A549 (cell line): ENCODE results near the gene CERS5. TPM values are rescaled to one million over a fixed set of nuclear protein-coding genes. Genes with fewer than 3 reads are reported as not detected.

Experiments used
- ATAC-seq, 2 experiments: fragments of 200-7000 bp in 1 of 2; fragments of >200 bp in 1 of 2; cut with Nextera tagmentation in 1 of 2; cut with Tn5 transposase in 1 of 2; 3 replicates each; pipeline versions ENCODE4 v1.8.0 to v1.9.1; 2018 to 2020; ENCODE audit warnings: mild to moderate bottlenecking in 1 of 2, moderate library complexity in 1 of 2
- CTCF ChIA-PET: fragments of 300-600 bp; sonication (Branson Sonifier 250); formaldehyde crosslinking; extraction: SDS; loops from one replicate; lab custom pipeline; 2021; ENCODE audit warnings: antibody characterized with exemption, inconsistent platforms; lab: Yijun Ruan, JAX
- POLR2A ChIA-PET: fragments of 350-600 bp; formaldehyde crosslinking; extraction: SDS; loops from one replicate; lab custom pipeline; 2021; ENCODE audit warnings: antibody characterized with exemption, inconsistent platforms; lab: Yijun Ruan, JAX
- DNase-seq, 2 experiments: peaks; one replicate each; pipeline versions ENCODE4 v3.0.0 to v3.0.0-alpha.2; 2011 to 2016; ENCODE audit warnings: low read depth in 1 of 2, low spot score in 1 of 2
- FAIRE-seq: peaks from 2 replicates; lab custom pipeline; 2011; peaks lifted over from hg19 to GRCh38; lab: Jason Lieb, UNC
- H3K27ac ChIP-seq, 2 experiments: fragments of >200 bp; sonication (Bioruptor Twin); formaldehyde crosslinking; 3 replicates each; pipeline ENCODE4 v1.5.1; 2016 to 2017
- H3K4me1 ChIP-seq: fragments of >200 bp; sonication (Bioruptor Twin); formaldehyde crosslinking; 3 replicates; pipeline ENCODE4 v1.6.1; 2016
- H3K4me2 ChIP-seq: fragments of >200 bp; sonication (Bioruptor Twin); formaldehyde crosslinking; 3 replicates; pipeline ENCODE4 v1.6.1; 2016
- H3K4me3 ChIP-seq: fragments of >200 bp; sonication (Bioruptor Twin); formaldehyde crosslinking; 3 replicates; pipeline ENCODE4 v1.5.1; 2016
- H3K9me3 ChIP-seq: fragments of >200 bp; sonication (Bioruptor Twin); formaldehyde crosslinking; 3 replicates; pipeline ENCODE4 v1.6.1; 2016
- BHLHE40 ChIP-seq: IDR thresholded peaks from 2 replicates; pipeline ENCODE4 v1.6.1; 2012; ENCODE audit warnings: low read depth, low read length, inconsistent platforms
- EP300 ChIP-seq, 2 experiments: fragments of >200 bp; sonication (Bioruptor Twin); formaldehyde crosslinking; IDR thresholded peaks; 2 replicates in 1 of 2; 3 replicates in 1 of 2; pipeline ENCODE4 v1.6.1; 2016 to 2017
- FOSL2 ChIP-seq, 2 experiments: fragments of 450-650 bp in 1 of 2; fragments of >200 bp in 1 of 2; sonication (Bioruptor Twin) in 1 of 2; formaldehyde crosslinking; IDR thresholded peaks; 2 replicates each; pipeline versions ENCODE4 v1.5.0 to v1.6.1; 2016 to 2020; ENCODE audit warnings: mild to moderate bottlenecking in 1 of 2, moderate library complexity in 1 of 2
- GATA3 ChIP-seq: IDR thresholded peaks from 2 replicates; pipeline ENCODE4 v1.6.1; 2012; ENCODE audit warnings: borderline replicate concordance
- HEYL ChIP-seq: fragments of 250-450 bp; sonication (Bioruptor Pico); IDR thresholded peaks from 2 replicates; pipeline ENCODE4 v1.8.0; 2021; ENCODE audit warnings: mild to moderate bottlenecking, moderate library complexity
- HOXA7 ChIP-seq: fragments of 250-450 bp; sonication (Bioruptor Pico); IDR thresholded peaks from 2 replicates; pipeline ENCODE4 v1.5.0; 2020; ENCODE audit warnings: mild to moderate bottlenecking, moderate library complexity
- JUN ChIP-seq, 2 experiments: fragments of >200 bp; sonication (Bioruptor Twin); formaldehyde crosslinking; IDR thresholded peaks; 2 replicates in 1 of 2; 3 replicates in 1 of 2; pipeline ENCODE4 v1.6.1; 2016 to 2017
- KDM1A ChIP-seq: fragments of 200-600 bp; sonication (generic); IDR thresholded peaks from 2 replicates; pipeline ENCODE4 v1.6.1; 2016; ENCODE audit warnings: low read depth, mild to moderate bottlenecking
- MAZ ChIP-seq: fragments of 150-350 bp; IDR thresholded peaks from 2 replicates; pipeline ENCODE4 v1.6.1; 2014; ENCODE audit warnings: antibody characterized with exemption, low read depth, low read length, borderline replicate concordance
- MYC ChIP-seq: IDR thresholded peaks from 2 replicates; pipeline ENCODE4 v1.6.1; 2012; ENCODE audit warnings: mild to moderate bottlenecking, inconsistent platforms, low read length, improper control_type of control experiment, borderline replicate concordance
- NFE2L2 ChIP-seq: fragments of 150-350 bp; conservative IDR thresholded peaks from 2 replicates; pipeline ENCODE4 v1.6.1; 2014; ENCODE audit warnings: low read length
- RAD21 ChIP-seq, 2 experiments: fragments of >200 bp in 1 of 2; sonication (Bioruptor Twin) in 1 of 2; formaldehyde crosslinking in 1 of 2; IDR thresholded peaks in 1 of 2; conservative IDR thresholded peaks in 1 of 2; 2 replicates in 1 of 2; 3 replicates in 1 of 2; pipeline ENCODE4 v1.6.1; 2012 to 2018; ENCODE audit warnings: inconsistent platforms in 1 of 2
- RARB ChIP-seq: fragments of 250-450 bp; sonication (Bioruptor Pico); IDR thresholded peaks from 2 replicates; pipeline ENCODE4 v1.8.0; 2021; ENCODE audit warnings: mild to moderate bottlenecking, moderate library complexity
- RFX5 ChIP-seq: fragments of 450-650 bp; IDR thresholded peaks from 2 replicates; pipeline ENCODE4 v1.7.1; 2014; ENCODE audit warnings: antibody characterized with exemption, mild to moderate bottlenecking, moderate library complexity
- SMC3 ChIP-seq: fragments of >200 bp; sonication (Bioruptor Twin); formaldehyde crosslinking; IDR thresholded peaks from 3 replicates; pipeline ENCODE4 v1.6.1; 2018; ENCODE audit warnings: inconsistent platforms
- WGBS: methylation state at CpG from one replicate; pipeline ENCODE4 v1.1.6; 2017; ENCODE audit errors: missing lambda C conversion rate; 5-methylcytosine and 5-hydroxymethylcytosine counted together
- polyA plus RNA-seq, 4 experiments: library from polyadenylated mRNA; depleted of rRNA in 3 of 4; stranded (reverse); fragments of >200 nt; fragmentation: RNase III in 1 of 4; extraction: RNeasy Plus Mini Kit Qiagen cat#74134 plus additional on column Dnase treatment in 1 of 4; gene quantifications; 2 replicates in 3 of 4; 3 replicates in 1 of 4; pipeline ENCODE4 v1.2.3, GENCODE V29; 2011 to 2017
- TF ChIP-seq, protein P1 (sequence below): fragments of 250-450 bp; sonication (Bioruptor Pico); IDR thresholded peaks from 2 replicates; pipeline ENCODE4 v1.5.0; 2021; ENCODE audit warnings: mild to moderate bottlenecking, moderate library complexity, borderline replicate concordance
- TF ChIP-seq, protein P2 (sequence below): fragments of 200-600 bp; sonication (generic); IDR thresholded peaks from 2 replicates; pipeline ENCODE4 v1.6.1; 2016; ENCODE audit warnings: antibody characterized with exemption, mild to moderate bottlenecking, moderate library complexity
- TF ChIP-seq, protein P3 (sequence below): IDR thresholded peaks from 2 replicates; pipeline ENCODE4 v1.6.1; 2012
- TF ChIP-seq, protein P4 (sequence below): fragments of >200 bp; sonication (Bioruptor Twin); formaldehyde crosslinking; IDR thresholded peaks from 3 replicates; pipeline ENCODE4 v1.6.1; 2016
- TF ChIP-seq, protein P5 (sequence below): IDR thresholded peaks from 2 replicates; pipeline ENCODE4 v1.6.1; 2012
- TF ChIP-seq, protein P6 (sequence below): fragments of >200 bp; sonication (Bioruptor Twin); formaldehyde crosslinking; IDR thresholded peaks from 3 replicates; pipeline ENCODE4 v1.5.1; 2016

CERS5 gene
- polyA plus RNA-seq, 2 of the 4 experiments (the other 2 are of a cell fraction) = 16.7 to 56.3 TPM

DNA sequence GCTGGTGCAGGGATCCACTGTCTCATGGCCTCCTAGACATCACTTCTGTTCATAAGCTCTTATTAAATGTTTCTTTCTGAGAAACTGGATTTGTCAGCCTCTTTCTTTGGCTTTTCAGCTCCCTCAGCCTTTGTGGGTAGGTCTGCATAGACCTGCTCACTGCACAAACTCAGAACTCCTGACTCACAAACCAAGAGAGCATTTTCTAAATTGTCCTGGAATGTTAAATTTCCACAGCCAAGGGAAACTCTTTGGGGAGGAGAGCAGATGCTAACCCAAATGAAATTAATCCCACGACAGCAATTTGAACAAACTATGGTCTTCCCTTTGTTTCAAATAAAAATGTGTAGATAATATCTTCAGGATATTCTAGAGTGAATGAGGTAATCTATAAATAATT is 19.5 kb upstream of the CERS5 start:
- TF ChIP-seq NFE2L2 = no peak
- TF ChIP-seq, protein P1, sequence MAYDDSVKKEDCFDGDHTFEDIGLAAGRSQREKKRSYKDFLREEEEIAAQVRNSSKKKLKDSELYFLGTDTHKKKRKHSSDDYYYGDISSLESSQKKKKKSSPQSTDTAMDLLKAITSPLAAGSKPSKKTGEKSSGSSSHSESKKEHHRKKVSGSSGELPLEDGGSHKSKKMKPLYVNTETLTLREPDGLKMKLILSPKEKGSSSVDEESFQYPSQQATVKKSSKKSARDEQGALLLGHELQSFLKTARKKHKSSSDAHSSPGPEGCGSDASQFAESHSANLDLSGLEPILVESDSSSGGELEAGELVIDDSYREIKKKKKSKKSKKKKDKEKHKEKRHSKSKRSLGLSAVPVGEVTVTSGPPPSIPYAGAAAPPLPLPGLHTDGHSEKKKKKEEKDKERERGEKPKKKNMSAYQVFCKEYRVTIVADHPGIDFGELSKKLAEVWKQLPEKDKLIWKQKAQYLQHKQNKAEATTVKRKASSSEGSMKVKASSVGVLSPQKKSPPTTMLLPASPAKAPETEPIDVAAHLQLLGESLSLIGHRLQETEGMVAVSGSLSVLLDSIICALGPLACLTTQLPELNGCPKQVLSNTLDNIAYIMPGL (CRISPR knock-in tag) = no peak
- TF ChIP-seq, protein P2, sequence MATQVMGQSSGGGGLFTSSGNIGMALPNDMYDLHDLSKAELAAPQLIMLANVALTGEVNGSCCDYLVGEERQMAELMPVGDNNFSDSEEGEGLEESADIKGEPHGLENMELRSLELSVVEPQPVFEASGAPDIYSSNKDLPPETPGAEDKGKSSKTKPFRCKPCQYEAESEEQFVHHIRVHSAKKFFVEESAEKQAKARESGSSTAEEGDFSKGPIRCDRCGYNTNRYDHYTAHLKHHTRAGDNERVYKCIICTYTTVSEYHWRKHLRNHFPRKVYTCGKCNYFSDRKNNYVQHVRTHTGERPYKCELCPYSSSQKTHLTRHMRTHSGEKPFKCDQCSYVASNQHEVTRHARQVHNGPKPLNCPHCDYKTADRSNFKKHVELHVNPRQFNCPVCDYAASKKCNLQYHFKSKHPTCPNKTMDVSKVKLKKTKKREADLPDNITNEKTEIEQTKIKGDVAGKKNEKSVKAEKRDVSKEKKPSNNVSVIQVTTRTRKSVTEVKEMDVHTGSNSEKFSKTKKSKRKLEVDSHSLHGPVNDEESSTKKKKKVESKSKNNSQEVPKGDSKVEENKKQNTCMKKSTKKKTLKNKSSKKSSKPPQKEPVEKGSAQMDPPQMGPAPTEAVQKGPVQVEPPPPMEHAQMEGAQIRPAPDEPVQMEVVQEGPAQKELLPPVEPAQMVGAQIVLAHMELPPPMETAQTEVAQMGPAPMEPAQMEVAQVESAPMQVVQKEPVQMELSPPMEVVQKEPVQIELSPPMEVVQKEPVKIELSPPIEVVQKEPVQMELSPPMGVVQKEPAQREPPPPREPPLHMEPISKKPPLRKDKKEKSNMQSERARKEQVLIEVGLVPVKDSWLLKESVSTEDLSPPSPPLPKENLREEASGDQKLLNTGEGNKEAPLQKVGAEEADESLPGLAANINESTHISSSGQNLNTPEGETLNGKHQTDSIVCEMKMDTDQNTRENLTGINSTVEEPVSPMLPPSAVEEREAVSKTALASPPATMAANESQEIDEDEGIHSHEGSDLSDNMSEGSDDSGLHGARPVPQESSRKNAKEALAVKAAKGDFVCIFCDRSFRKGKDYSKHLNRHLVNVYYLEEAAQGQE = no peak
- TF ChIP-seq SMC3 = no peak
- no peak for TF ChIP-seq KDM1A
- TF ChIP-seq, protein P3, sequence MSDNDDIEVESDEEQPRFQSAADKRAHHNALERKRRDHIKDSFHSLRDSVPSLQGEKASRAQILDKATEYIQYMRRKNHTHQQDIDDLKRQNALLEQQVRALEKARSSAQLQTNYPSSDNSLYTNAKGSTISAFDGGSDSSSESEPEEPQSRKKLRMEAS = no peak
- DNase-seq (no peak), ATAC-seq (no peak), FAIRE-seq (no peak)
- Histone ChIP-seq H3K27ac (no peak overlapping the region), H3K4me3 (no peak overlapping the region), H3K9me3 (no peaks in the 10 kb centered on the region), H3K4me2 (no peak overlapping the region), H3K4me1 (no peaks in the 10 kb centered on the region)
- POLR2A ChIA-PET = no interaction called here
- CTCF ChIA-PET = interaction anchor here (1.6 to 3.4 kb wide), 3 partner anchors 11 to 128 kb away, joined by 5 to 22 read pairs (median 12); no protein-coding TSS in a partner anchor
- 86% methylated on average over 1 of the region's 1 CpG for WGBS

DNA sequence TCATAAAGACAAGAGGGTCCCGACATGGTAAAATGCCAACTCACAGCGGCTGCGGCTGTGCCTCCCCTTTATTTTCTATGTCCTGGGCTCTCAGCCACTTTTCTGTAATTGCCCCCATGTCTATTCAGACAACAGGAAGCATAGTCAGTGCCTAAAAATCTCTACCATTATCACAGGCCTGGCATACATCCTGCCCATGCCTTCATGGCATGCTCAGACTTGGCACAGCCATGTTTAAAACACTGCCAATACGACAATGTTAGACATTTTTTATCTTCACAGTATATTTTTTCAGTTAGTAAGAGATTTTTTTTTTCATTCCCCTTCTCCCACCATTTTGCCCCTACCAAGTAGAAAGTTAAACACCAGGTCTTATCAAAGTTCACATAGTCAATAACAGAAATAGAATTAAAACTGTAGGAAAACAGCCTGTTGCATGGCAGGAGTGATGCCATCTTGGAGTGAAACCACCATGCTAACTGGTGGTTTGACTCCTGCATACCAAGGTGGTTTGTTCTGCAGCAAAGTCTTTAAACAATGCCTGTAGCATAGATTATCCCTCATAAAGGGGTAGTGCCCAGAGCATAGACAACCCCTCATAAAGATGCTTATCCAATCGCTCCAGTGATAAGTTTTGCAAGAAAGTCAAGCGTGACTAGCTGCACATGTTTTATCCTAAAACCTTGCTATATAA is 18.9 kb upstream of the CERS5 start:
- TF ChIP-seq EP300 (IDR thresholded peaks at IDR 0.05) = no peak
- no peak for TF ChIP-seq HEYL (CRISPR knock-in tag)
- TF ChIP-seq, protein P4, sequence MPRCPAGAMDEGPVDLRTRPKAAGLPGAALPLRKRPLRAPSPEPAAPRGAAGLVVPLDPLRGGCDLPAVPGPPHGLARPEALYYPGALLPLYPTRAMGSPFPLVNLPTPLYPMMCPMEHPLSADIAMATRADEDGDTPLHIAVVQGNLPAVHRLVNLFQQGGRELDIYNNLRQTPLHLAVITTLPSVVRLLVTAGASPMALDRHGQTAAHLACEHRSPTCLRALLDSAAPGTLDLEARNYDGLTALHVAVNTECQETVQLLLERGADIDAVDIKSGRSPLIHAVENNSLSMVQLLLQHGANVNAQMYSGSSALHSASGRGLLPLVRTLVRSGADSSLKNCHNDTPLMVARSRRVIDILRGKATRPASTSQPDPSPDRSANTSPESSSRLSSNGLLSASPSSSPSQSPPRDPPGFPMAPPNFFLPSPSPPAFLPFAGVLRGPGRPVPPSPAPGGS = no peak
- TF ChIP-seq HOXA7 (CRISPR knock-in tag) = no peak
- no peak for TF ChIP-seq JUN (IDR thresholded peaks at IDR 0.05)
- no peak for TF ChIP-seq GATA3
- no peak for TF ChIP-seq FOSL2 (IDR thresholded peaks at IDR 0.05)
- no peak for TF ChIP-seq FOSL2 (CRISPR knock-in tag; IDR thresholded peaks at IDR 0.05)
- TF ChIP-seq, protein P5, sequence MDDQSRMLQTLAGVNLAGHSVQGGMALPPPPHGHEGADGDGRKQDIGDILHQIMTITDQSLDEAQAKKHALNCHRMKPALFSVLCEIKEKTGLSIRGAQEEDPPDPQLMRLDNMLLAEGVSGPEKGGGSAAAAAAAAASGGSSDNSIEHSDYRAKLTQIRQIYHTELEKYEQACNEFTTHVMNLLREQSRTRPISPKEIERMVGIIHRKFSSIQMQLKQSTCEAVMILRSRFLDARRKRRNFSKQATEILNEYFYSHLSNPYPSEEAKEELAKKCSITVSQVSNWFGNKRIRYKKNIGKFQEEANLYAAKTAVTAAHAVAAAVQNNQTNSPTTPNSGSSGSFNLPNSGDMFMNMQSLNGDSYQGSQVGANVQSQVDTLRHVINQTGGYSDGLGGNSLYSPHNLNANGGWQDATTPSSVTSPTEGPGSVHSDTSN = no peak
- TF ChIP-seq, protein P6, sequence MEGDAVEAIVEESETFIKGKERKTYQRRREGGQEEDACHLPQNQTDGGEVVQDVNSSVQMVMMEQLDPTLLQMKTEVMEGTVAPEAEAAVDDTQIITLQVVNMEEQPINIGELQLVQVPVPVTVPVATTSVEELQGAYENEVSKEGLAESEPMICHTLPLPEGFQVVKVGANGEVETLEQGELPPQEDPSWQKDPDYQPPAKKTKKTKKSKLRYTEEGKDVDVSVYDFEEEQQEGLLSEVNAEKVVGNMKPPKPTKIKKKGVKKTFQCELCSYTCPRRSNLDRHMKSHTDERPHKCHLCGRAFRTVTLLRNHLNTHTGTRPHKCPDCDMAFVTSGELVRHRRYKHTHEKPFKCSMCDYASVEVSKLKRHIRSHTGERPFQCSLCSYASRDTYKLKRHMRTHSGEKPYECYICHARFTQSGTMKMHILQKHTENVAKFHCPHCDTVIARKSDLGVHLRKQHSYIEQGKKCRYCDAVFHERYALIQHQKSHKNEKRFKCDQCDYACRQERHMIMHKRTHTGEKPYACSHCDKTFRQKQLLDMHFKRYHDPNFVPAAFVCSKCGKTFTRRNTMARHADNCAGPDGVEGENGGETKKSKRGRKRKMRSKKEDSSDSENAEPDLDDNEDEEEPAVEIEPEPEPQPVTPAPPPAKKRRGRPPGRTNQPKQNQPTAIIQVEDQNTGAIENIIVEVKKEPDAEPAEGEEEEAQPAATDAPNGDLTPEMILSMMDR = no peak
- TF ChIP-seq, protein P3 = no peak
- TF ChIP-seq MAZ = no peak
- TF ChIP-seq RFX5 = no peak
- TF ChIP-seq RARB (CRISPR knock-in tag) = no peak
- TF ChIP-seq RAD21 (conservative IDR thresholded peaks at IDR 0.05 in 1 of 2, IDR thresholded peaks at IDR 0.05 in 1 of 2) = no peak
- no peak for TF ChIP-seq BHLHE40
- TF ChIP-seq MYC = no peak
- no peak for DNase-seq
- H3K4me2 ChIP-seq = no peak overlapping the region
- WGBS = 93% methylated on average over 6 of the region's 6 CpGs
- ATAC-seq = no peak
- H3K4me1 ChIP-seq = no peaks in the 10 kb centered on the region
- H3K9me3 ChIP-seq = no peaks in the 10 kb centered on the region
- ChIA-PET POLR2A (no interaction called here), CTCF (interaction anchor here (0.5 to 3.4 kb wide), 4 partner anchors 10 to 869 kb away, joined by 3 to 22 read pairs (median 8); no protein-coding TSS in a partner anchor)
- H3K4me3 ChIP-seq = no peak overlapping the region
- FAIRE-seq = no peak
- no peak overlapping the region for H3K27ac ChIP-seq
